ENCODE results near the gene MMGT1.

The MMGT1 gene

GRCh38 chrX:135977611-135978010 is 3.8 kb upstream of the MMGT1 start:
- no peak for TF ChIP-seq CTCF (conservative IDR thresholded peaks at IDR 0.05)

DNA sequence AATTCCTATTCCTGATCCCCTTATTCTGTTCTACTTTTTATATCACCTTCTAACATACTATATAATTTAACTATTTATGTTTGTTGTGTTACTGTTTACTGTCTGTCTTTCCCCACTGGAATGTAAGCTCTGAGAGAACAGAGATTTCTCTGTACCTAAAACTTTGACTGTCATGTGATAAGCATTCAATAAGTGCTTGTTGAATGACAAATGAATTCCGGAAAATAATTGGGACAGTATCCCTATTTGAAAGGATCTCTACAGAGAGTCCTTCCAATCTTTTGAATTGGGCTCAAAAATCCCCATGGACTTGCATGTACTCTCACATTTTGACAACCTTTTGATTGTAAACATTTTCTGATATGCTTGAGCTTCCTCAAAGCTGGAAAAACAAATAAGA is 1.6 kb upstream of the MMGT1 start:
- H3K27ac ChIP-seq: no peak overlapping the region
- no peak for TF ChIP-seq CTCF (conservative IDR thresholded peaks at IDR 0.05)

More at GRCh38 chrX:135977611-135978010, 3.8 kb upstream of the MMGT1 start:
- no peak overlapping the region for H3K27ac ChIP-seq

DNA sequence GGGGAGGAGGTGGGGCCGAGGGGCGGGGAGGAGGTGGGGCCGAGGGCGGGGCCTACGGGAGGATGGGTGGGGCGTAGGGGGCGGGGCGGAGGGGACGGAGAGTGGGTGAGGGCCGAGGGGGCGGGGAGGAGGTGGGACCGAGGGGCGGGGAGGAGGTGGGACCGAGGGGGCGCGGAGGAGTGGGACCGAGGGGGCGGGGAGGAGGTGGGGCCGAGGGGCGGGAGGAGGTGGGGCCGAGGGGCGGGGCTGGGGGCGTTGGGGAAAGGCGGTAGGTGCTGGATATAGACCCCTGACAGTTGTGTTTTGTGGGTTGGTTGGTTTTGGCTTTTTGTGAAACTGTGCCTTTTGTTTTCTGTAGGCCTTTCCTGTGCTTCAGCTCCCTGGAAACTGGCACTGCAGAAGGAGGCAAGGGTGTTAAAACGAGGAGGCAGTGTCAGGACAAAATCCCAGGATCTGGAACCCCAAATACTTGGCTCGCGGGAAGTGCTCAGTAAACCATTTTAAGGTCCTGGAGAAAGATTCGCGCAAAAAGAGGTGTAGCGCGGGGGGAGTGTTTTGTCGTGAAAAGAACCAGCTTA is 580 bp upstream of the MMGT1 start:
- no peak overlapping the region for H3K27ac ChIP-seq
- no peak for TF ChIP-seq CTCF (conservative IDR thresholded peaks at IDR 0.05)

DNA sequence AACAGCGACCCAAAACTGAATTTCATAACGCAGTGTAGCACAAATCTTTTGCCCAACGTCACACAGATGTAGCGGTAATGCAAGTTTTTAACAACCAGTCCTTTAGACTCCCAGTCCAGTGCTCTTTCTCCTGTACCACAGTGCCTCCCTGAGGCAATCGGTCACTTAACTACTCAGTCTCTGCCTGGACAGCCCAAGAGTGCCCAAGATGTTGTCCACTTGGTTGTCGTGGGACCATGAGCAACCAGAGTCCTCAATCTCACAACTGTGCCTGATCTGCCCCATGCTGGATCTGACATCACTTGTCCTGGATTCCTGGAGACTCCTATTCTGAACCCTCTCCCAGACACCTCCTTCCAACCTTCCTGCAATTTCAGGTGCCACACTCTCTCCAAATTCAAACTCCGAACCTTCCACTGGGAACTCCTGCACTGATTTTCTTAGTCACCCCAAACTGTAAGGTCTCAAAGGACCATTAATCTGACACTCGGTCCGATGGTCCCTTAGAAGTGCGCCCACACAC is 702 bp downstream of the MMGT1 start:
- peak; percentile 16; the same call in 1 of the 2 replicates for TF ChIP-seq CTCF (conservative IDR thresholded peaks at IDR 0.05)
- H3K27ac ChIP-seq: peak overlapping the region; percentile 76

- TF ChIP-seq CTCF (conservative IDR thresholded peaks at IDR 0.05): no peak
- no peak overlapping the region for H3K27ac ChIP-seq
These were observed 22.5 kb downstream of the MMGT1 start for GRCh38 chrX:135951291-135951690.

GRCh38 chrX:135944486-135944885 is 29.3 kb downstream of the MMGT1 start:
- no peak for TF ChIP-seq CTCF (conservative IDR thresholded peaks at IDR 0.05)
- H3K27ac ChIP-seq: no peak overlapping the region

DNA sequence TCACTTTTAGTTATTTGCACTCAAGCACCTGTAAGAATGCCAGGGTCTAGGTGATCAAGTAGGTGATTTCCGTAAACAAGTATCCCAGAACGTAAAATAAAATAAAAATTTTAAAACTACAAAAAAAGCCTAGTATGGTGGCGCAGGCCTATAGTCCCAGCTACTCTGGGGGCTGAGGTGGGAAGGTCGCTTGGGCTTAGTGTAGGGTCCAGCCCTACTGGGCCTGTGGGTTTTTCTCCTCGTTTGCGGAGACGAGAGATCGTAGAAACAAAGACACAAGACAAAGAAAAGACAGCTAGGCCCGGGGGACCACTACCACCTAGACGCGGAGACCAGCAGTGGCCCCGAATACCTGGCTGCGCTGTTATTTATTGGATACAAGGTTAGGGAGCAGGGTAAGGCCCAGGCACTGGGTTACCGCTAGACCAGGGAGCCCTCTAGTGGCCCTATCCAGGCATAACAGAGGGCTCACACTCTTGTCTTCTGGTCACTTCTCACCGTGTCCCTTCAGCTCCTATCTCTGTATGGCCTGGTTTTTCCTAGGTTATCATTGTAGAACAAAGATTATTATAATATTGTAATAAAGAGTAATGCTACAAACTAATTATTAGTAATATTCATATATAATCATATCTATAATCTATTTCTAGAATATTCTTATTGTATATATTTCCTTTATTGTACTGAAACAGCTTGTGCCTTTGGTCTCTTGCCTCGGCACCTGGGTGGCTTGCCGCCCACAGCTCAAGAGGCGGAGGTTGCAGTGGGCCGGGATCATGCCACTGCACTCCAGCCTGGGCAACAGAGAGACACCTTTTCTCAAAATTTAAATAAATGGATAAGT is 41.9 kb downstream of the MMGT1 start:
- no peak overlapping the region for H3K27ac ChIP-seq
- TF ChIP-seq CTCF (conservative IDR thresholded peaks at IDR 0.05): peak; percentile 82

Measured in VCaP (cell line).